Posterior cingulate gyrus (tissue), 11 donors: ENCODE data around the gene FSTL4.

Experiments
- DNase-seq, 10 donors: peaks; one replicate each; pipeline versions ENCODE4 v3.0.0 to v3.0.0-alpha.2; 2020 to 2021; ENCODE audit warnings: mixed read lengths in 3 of 10
- intact Hi-C: fragments of 100-400 bp; cut with DNase I; formaldehyde crosslinking; loops from one replicate; pipeline ENCODE4 v1.15.1; 2023

Gene FSTL4

DNA sequence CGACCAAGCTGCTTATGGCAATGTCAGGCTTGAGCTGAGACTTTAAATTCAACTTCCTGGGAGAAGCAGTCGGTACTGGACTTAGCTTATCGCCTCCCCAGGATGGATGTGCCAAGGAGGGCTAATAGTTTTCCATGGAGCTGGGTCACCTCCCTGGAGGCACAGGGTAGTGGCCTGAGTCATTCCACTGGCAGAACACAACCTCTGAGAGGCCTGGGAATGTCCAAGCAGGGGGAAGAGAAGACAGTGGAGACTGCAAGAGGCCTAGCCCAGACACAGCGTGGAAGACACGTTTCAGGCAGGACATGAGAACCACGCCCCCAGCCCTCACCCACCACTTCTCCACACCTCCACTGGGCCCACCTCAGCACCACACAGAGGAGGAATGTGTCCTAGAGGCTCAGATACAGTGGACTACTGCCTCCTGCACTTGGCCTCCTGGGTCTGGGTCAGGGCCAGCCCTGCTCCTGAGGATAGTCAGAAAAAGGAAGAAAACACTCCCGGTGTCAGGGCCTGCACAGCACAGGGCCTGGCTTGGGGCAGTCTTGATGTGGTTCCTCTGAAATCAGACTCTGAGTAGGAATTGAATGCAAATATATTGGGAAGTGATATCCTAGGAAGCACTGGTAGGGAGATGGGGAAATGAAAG lies 171.8 kb downstream of the FSTL4 start:
- intact Hi-C loops, result no loop called here
- peak in 2 of 10 donors; percentile 31 to 65 for DNase-seq

GRCh38 chr5:133439859-133440258 lies 172.5 kb downstream of the FSTL4 start:
- intact Hi-C loops, result no loop called here
- peak in 1 of 10 donors; percentile 23 for DNase-seq

DNA sequence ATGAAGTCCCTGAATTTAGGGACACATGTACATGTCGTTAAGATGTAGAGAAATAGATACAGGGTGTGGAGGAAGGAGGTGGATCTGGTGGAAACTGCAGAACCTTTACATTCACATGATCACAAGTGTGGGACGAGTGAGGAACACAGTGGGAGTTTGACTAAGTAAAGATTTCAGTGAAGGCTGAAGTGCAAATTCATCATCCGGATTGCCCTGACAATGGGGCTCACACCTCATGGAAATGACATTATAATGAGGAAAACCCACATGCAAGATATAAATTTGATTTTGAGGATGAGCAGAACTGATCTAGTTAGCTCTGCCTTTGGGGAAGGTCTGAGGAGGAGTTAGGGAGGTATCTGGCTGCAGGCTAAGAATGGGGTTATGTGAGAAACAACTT lies 173.9 kb downstream of the FSTL4 start:
- intact Hi-C loops, result no loop called here
- peak in 1 of 10 donors; percentile 78 for DNase-seq

GRCh38 chr5:133434336-133434735 lies 178.0 kb downstream of the FSTL4 start:
- intact Hi-C loops, result no loop called here

DNA sequence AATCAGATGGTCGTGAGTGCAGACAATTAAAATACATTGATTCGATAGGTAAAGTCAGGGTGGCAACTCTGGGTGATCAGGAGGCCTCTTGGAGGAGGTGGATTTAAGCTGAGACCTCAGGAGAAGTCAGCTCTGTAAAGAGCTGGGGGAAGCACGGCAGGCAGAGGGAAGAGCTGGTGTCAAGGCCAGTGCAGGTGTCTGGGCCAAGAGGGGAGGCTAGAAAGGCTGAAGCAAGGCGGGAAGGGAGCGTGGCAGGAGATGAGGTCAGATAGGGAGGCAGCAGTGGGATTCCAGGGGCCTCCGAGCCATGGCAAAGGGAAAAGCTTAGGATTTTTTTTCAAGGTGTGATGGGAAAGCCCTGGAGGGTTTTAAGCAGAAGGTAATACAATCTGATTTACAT lies 178.7 kb downstream of the FSTL4 start:
- intact Hi-C loops, result no loop called here
- DNase-seq, result no peak

More at GRCh38 chr5:133434336-133434735, 178.0 kb downstream of the FSTL4 start:
- no peak for DNase-seq

GRCh38 chr5:133432956-133433532 lies 179.3 kb downstream of the FSTL4 start:
- intact Hi-C loops, result no loop called here
- DNase-seq, result no peak

DNA sequence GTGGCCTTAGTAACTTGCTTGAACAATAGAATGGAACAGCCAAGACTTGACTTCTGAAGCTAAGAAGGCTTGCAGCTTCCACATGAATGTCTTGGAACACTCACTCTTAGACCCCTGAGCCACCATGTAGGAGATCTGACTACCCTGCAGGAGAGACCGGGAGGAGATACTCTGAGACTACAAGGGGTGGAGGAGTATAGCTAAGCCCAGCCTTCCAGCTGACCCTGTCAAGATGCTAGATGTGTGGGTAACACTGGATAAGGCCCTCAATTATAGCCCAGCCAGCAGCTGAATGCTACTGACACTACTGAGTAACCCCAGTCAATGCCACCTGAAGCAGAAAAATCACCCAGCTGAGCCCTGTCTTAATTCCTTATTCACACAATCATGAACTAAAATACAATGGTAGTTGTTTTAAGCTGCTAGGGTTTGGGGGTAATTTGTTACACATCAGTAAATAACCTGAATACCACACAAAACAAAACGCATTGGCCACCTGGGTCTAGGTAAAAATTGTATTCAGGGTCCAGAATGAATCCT lies 180.9 kb downstream of the FSTL4 start:
- no peak for DNase-seq
- intact Hi-C loops, result no loop called here

DNA sequence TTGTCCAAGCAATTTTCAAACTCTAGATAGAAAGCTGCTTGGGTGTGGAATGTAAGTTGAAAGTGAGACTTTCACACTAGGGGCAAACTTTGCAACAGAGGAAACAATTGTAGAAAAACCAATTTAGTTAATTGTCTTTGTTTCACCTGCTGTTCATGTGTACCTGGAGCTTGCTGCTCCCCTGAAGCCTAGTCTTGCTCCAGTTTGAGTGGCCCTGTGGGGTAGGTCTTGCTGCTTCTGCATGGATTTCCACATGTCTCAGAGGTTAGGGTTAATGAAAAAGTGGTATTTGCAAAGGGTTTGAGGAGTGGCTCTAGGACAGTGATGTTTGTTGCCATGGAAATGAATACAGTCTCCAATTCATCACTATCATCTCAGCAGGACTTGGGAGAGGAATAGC lies 182.2 kb downstream of the FSTL4 start:
- no peak for DNase-seq
- intact Hi-C loops, result no loop called here

GRCh38 chr5:133429046-133429445 lies 183.3 kb downstream of the FSTL4 start:
- DNase-seq, result no peak
- intact Hi-C loops, result loop anchor here (10.0 kb wide), 1 partner anchor 436 kb away; no protein-coding TSS in a partner anchor

DNA sequence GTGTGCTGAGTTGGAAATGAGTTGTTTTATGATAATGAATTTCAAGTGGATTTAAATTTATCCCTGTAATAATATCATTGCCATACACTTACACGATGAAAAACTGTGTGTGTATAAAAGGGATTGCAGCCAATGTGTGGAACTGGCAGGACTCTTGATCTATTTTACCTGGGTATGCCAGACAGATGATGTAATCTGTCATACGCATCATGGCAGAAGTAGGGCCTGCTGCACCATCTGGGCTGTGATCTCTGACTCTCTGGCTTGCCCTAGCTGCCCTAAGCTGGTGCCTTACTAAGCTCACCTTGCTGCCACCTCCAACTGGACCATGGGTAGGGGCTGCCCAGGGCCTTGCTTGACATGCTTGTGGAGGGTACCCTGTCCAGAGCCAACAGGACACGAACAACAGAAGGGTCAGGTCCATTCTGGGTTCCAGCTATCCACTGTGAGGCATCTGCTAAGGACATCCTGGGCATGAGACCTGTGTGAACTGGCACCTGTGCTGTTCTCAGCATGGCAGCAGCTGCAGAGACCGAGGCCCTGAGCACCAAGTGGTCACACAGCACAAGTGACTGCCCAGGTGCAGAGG lies 184.2 kb downstream of the FSTL4 start:
- no peak for DNase-seq
- intact Hi-C loops, result loop anchor here (10.0 kb wide), 1 partner anchor 437 kb away; no protein-coding TSS in a partner anchor

DNA sequence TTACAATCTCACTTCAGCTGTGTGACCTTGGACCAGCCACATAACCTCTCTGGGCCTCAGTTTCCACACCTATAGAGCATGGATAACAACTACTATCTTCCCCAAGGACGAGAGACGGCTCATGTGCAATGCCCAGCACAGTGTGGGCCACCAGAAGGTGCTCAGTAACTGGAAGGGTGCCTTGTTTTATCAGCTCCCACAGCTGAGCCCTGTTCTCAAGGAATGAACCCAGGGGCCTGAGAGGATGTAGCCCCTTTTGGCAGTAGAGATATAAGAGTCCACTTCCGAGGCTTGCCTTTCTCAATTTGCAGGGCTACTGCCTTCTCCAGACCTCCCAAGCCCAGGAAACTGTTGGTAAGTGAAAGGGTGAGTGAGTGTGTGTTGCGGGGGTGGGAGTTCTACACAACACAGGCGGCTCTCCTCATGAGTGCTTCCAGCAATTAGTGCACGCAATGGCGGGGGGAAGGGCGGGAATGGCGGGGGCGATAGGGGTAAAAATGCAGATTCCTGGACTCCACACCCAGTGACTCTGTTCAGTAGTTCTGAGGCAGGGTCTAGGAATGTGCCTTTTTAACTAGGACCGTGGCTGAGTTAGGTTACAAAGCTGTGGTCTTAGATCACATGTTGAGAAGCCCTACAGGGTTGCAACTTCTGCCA lies 185.1 kb downstream of the FSTL4 start:
- intact Hi-C loops, result loop anchor here (10.0 kb wide), 1 partner anchor 438 kb away; no protein-coding TSS in a partner anchor
- DNase-seq, result peak in 1 of 10 donors; percentile 73

DNA sequence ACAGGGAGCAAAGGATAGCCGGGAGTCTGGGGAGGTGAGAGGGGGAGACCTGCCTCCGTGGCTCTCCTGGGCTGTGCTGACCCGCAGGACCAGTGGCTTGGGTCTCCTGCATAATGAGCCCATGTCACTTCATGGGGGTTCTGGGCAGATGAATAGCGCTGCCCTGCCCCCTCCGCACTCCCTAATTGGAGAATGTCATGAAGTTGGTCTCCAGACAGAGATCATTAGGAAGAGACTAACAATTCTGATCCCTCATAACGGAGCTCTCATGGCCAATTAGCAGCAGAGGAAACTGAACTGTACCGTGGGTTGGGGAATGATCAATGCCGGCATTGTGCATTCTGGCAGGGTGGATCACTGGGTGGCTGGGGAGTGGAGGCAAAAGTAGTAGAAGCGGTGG lies 186.1 kb downstream of the FSTL4 start:
- no peak for DNase-seq
- intact Hi-C loops, result loop anchor here (10.0 kb wide), 1 partner anchor 439 kb away; no protein-coding TSS in a partner anchor

DNA sequence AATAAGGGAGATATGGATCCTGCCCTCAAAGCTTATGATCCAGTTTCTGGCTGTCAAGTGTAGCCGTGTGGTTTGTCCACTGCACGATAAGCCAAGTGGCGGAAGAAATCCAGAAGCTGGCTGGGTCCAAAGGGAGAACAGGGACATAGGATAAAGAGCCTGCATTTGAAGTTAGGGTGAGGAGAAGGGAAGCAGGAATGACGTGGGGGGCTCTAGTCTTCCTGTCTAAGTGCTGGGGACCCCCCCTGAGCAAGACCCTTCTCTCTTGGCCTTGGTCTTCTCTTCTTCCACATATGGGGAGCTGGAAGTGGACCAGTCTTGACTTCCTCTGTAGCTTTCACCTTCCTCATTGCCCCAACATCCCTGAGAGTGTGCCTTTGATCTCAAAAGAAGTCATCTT lies 186.6 kb downstream of the FSTL4 start:
- no peak for DNase-seq
- intact Hi-C loops, result loop anchor here (10.0 kb wide), 1 partner anchor 439 kb away; no protein-coding TSS in a partner anchor

DNA sequence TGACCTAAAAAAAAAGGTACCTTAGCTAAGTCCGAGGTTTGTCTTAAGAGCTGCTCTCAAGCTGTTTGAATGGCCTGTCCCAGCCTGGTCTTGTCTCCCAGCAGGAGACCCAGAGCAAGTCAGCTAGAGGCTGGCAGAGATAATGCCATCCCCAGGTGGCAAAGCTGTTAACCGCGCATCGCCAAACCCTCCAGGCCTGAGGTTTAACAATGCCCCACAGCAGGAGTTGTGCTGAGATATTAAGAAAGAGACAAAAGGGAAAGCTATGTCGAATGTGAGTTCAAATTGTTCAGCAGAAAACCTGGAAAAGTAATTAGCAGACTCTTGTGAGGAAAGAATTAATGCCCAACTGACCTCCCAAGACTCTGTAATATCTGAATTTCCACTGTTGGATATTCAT lies 187.1 kb downstream of the FSTL4 start:
- DNase-seq, result no peak
- intact Hi-C loops, result loop anchor here (10.0 kb wide), 1 partner anchor 440 kb away; no protein-coding TSS in a partner anchor

DNA sequence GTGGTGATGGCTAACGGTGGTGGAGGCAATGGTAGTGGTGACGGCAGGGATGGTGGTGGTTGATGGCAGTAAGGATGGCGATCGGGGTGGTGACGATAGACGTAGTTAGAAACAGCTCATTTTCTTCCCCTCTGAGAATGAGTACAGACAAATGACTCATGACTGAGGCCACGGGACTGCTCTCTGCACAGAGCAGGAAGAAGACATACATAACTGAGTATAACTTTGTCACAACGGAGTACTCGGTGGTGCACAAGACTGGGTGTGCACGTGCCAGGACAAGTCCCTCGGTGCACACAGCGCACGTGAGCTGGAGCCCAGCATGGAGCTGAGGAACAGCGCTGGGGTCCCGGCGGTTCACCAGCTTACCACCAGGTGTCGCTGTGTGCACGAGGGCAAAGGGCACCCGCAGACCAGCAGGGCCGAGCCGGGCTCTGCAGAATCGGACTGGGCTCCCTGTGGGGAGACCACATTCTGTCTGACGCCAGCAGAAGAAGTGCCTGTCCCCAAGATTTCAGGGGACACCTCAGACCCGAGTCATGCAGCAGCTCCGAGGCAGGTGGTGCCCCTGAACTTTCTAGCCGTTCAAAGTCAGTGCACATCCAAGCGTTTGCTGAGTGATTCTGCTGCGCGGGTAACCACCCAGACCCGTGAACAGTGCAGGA lies 188.6 kb downstream of the FSTL4 start:
- DNase-seq, result peak in 9 of 10 donors; percentile 43 to 93 (median 70)
- intact Hi-C loops, result loop anchor here (2.0 to 10.0 kb wide), 2 partner anchors 187 to 441 kb away; no protein-coding TSS in a partner anchor

- intact Hi-C loops, result loop anchor here (2.0 to 10.0 kb wide), 2 partner anchors 188 to 442 kb away; no protein-coding TSS in a partner anchor
These were observed 189.2 kb downstream of the FSTL4 start for GRCh38 chr5:133423011-133423617.

GRCh38 chr5:133421806-133422205 lies 190.5 kb downstream of the FSTL4 start:
- intact Hi-C loops, result loop anchor here (2.0 to 10.0 kb wide), 2 partner anchors 189 to 443 kb away; no protein-coding TSS in a partner anchor
- no peak for DNase-seq

More at GRCh38 chr5:133423011-133423617, 189.2 kb downstream of the FSTL4 start:
- DNase-seq, result peak in 2 of 10 donors; percentile 47 to 51

- intact Hi-C loops, result loop anchor here (10.0 kb wide), 1 partner anchor 443 kb away; no protein-coding TSS in a partner anchor
- DNase-seq, result peak in 1 of 10 donors; percentile 75
These were observed 190.9 kb downstream of the FSTL4 start for GRCh38 chr5:133421394-133421793.
